GM18498 (cell line): Measurements from ENCODE around the gene CWC22.
"Not testable (repeated sequence)": the region's sequence is repeated elsewhere in the genome, so short reads cannot be mapped to it uniquely, and the experiment has no call there.

Experiments
- ATAC-seq: cut with Tn5 transposase; IDR thresholded peaks from one replicate; pipeline ENCODE4 v1.9.1; 2021; ENCODE audit warnings: mild to moderate bottlenecking, moderate library complexity; ENCODE audit not compliant: unreplicated experiment

Gene CWC22

DNA sequence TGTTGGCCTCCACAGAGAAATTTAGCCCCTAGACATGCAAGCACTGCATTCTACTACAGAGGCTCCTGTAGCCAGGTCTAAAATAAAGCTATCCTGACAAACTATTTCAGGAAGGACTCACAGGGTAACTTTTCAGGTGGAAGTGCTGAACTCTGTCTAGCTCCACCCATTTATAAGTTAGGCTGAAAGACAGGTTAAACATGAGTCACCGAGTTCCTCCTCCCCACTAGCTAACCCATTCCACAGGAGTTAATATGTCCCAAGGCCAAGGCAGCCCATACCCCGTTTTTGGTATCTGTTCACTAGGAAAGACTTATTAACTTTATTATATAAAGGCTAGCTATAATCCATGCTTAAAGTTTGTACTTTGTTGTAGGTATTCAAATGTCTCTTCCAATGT lies 3.5 kb downstream of the CWC22 start:
- ATAC-seq: no peak

DNA sequence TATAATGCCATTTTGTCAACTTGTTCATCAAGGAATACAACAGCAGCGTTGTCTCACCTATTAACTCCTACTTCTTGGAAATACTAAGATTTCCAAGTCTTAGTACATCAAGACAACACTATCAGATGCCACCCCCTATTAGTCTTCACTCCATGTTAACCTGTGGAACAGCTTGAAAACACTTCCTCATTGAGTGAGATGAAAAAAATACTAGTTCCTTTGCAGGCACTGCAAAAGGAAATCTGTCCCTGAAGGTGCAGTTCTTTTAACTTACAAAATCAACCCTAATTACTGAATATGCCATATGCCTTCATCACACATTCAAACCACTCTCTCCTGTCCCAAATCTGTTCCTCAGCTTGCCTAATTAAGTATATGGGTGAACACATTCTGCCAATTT lies 4.0 kb downstream of the CWC22 start:
- ATAC-seq: no peak

DNA sequence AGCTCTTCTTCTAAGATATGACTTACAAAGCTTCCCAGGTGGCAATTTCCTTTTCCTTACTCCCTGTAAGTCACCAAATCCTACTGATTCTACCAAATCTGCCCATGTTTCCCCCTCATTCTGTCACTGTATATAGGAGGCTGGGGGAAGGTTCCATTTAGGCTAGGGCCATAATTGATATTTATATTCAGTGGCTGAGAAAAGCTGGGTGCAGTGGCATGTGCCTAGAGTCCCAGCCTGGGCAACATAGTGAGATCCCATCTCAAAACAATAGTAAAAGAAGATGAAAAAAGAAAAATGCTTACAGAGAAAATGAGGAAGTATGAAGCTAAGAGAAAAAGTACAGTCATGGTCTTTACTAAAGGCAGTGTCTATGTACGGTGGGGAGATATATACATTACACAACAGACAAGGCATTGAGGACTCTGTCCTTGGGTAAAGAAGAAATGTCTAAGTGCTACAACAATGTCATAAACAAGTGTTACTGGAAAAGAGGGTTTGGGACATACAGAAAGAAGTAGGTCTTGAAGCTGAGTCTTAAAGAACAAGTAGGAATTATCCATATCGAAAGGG lies 4.8 kb downstream of the CWC22 start:
- no peak for ATAC-seq

DNA sequence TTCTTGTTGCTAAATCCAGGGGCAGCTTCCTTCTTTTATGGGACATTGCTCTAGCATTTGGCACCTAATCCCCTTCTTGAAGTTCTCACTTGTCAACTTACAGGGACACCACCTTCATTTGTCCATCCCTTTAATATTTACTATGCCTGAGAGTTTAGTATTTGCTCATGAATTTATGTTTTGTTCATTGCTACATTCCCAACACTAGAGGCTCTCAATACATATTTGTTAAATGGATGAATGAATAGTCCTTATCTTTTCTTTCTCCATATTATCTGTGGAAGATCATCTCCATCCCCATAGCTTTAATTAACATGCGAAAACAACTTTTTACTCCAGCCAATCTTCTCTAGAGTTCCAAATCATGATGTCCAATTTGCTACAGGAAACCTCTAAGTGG lies 5.4 kb downstream of the CWC22 start:
- ATAC-seq: no peak

DNA sequence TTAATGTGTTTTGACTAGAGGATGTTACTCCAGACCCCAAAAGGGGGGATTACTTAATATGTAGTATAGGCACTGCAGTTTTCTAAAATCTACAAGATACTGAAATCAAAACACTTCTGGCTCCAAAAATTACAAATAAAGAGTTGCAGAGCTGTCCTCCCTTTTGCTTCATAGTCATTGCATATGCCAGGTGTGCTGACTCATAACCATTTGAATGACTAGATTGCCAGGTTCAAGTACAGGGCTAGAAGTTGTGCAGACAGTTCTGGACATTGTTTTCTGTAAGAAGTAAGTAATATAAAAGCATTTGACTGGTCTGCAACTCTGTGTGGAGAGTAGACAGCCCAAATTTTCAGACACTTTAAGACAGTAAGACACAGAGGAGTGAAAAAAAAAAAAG lies 6.7 kb downstream of the CWC22 start:
- ATAC-seq: no peak

DNA sequence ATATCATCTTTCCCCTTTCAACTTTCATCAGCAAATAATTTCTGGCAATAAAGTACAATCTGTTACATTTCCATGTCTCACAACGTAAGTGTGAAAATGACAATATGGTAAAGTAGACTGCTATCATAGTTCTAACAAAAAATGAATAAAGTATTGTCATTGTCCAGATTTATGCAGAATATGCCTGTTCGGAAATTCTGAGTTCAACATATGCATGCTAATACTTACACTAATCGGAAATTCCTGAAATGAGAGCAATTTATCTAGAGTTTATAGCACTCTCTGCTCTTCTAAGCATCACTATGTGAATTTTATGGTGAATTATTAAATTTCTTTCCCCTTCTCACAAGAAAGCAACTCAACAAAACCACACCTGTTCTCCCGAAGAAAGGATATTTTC lies 8.1 kb downstream of the CWC22 start:
- ATAC-seq: no peak

GRCh38 chr2:179995741-179996515 lies 11.2 kb downstream of the CWC22 start:
- ATAC-seq: no peak

DNA sequence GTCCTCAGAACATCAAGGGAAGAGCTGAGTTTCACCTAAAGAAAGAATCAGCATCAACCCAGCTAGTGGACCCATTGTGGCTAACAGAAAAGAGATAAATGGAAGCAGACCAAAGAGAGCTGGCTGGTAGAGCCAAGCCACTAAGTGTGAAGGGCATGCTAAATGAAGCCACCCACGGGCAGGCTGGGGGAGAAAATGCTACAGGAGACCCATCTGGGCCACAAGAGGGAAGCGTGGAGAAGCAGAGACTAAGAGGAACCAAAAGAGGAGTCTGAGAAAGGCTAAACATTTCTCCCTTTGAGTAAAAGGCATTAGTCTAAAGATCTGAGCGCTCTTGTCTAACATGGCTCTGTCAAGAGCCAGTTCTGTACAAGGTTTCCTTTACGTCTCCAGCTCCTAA lies 15.8 kb downstream of the CWC22 start:
- peak; percentile 59 for ATAC-seq

- ATAC-seq: no peak
Measured at GRCh38 chr2:179990676-179991317, 16.3 kb downstream of the CWC22 start.

DNA sequence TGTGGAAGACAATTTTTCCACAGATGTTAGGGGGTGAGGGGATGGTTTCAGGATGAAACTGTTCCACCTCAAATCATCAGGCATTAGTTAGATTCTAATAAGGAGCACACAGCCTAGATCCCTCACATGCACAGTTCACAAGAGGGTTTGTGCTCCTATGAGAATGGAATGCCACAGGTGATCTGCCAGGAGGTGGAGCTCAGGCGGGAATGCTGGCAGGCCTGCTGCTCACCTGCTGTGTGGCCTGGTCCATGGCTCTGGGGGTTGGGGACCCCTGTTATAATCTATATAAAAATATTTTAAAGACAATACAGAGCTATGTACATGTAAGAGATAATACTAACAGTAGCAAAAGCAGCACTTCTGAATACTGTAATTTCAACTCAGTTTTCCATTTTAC lies 19.2 kb downstream of the CWC22 start:
- no peak for ATAC-seq

GRCh38 chr2:179985163-179985820 lies 21.8 kb downstream of the CWC22 start:
- ATAC-seq: peak; percentile 98

DNA sequence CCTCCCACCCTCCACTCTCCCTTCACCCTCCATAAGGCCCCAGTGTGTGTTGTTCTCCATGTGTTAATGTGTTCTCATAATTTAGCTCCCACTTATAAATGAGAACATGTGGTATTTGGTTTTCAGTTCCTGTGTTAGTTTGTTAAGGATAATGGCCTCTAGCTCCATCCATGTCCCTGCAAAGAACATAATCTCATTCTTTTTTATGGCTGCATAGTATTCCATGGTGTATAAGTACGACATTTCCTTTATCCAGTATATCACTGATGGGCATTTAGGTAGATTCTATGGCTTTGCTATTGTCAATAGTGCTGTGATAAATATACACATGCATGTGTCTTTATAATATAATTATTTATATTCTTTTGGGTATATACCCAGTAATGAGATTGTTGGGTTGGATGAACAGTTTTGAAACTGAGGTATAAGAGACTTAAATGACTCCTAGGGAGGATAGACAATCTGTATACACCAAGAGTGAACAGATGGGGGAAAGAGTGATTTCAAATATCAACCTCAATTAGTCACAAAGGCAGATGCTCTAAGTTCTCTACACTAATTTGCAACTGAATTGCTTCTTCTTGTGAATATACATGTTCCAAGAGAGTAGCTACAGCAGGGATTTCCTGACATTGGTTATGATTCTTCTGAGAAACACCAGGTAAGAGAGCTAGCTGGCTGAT lies 23.7 kb downstream of the CWC22 start:
- ATAC-seq: no peak

DNA sequence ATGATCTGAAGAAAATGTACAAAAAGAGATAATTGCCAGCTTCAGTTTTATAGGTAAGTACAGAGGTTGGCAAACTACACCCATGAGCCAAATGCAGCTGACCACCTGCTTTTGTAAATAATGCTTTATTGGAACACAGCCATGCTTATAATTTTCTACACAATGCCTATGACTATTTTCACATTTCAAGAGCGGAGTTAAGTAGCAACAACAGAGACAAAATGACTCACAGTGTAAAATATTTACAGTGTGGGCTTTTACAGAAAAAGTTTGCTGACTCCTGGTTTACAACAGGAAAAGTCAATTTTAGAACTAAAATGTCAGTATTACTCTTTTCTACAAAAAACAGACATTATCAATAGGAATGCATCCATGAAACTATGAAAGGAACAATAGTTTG lies 26.0 kb downstream of the CWC22 start:
- no peak for ATAC-seq

GRCh38 chr2:179974761-179975160 lies 32.3 kb downstream of the CWC22 start:
- ATAC-seq: no peak

DNA sequence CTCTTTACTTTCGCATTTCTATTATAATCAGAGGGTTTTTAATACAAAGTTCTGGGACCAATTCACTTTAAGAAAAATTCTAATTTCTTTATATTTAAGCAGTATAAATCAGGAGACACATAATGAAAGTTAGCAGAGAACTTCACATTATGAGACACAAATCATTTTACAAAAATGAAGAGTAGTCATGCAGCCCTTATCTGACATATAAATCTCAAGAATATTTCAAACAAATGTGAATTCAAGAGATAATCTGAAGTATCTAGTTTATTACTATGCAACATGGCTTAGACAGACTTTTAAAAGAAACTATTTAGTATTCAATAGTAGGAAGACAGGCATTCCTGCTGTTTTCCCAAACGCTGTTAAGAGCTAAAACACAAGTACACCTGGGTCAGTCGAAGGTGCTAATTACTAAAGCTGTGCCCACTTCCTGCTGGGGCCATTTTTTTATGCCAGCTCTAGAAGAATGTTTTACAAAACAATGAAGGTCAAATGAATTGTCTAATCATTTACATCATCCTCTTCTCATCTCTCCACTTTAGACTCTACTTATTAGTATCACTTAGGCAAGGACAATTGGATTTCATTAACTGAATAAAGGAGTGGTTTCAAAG lies 40.2 kb downstream of the CWC22 start:
- ATAC-seq: no peak

- ATAC-seq: no peak
Measured at GRCh38 chr2:179965291-179966258, 41.5 kb downstream of the CWC22 start.

- no peak for ATAC-seq
Measured at GRCh38 chr2:179963626-179964025, 43.5 kb downstream of the CWC22 start.

- ATAC-seq: not testable (repeated sequence)
Measured at GRCh38 chr2:179958251-179958650, 48.8 kb downstream of the CWC22 start.

- no peak for ATAC-seq
Measured at GRCh38 chr2:179954026-179954425, 53.1 kb downstream of the CWC22 start.

DNA sequence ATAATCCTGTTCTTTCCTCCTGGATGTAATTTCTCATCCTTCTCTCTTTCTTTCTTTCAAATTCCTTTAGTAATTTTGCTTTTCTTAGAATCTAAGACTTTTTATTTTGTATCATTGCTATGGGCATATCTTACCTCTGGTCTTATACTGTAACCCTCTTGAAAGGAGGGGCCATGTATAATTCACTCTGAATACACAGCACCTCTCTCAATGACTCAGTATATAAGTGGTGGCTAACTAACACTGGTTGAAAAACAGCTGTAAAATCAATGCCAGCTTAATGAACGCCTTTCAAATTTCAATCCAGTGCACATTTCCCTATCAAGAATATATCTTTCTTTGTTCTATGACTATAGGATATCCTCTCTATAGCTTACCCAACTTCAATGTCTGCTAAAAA lies 53.7 kb downstream of the CWC22 start:
- ATAC-seq: no peak
